GM12872 (cell line): ENCODE results near the gene MAP3K8.

Source experiments
- CTCF ChIP-seq: IDR thresholded peaks from 3 replicates; pipeline ENCODE4 v1.5.1; 2011; ENCODE audit warnings: low read depth, mild to moderate bottlenecking, low read length, moderate library complexity; ENCODE audit not compliant: insufficient read depth

Gene MAP3K8

GRCh38 chr10:30412901-30413300, 21.1 kb upstream of the MAP3K8 start:
- TF ChIP-seq CTCF: no peak

DNA sequence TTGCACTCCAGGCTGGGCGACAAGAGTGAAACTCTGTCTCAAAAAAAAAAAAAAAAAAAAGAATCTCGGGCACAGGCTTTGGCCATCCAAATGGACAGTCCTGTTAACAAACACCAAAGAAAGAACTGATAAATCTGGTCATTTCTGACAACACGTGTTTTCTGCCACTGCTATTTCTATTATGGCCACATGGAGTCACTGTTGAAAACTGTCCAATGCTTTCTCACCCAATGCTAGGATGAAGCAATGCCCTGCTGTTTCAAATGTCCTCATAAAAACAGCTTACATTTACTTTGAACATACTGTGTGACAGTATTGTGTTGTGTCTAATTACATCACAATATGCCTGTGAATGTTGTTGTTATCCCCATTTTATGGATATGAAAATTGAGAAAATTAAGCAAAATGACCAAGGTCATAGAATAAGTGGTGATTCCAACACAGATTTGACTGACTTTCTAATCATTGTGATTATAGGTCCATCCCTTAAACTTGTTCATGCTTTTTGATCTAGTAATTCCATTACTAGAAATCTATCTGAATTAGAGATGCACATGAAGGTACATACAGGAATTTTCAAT, 19.9 kb upstream of the MAP3K8 start:
- TF ChIP-seq CTCF: peak; percentile 82

GRCh38 chr10:30415593-30415992, 18.4 kb upstream of the MAP3K8 start:
- TF ChIP-seq CTCF: no peak

DNA sequence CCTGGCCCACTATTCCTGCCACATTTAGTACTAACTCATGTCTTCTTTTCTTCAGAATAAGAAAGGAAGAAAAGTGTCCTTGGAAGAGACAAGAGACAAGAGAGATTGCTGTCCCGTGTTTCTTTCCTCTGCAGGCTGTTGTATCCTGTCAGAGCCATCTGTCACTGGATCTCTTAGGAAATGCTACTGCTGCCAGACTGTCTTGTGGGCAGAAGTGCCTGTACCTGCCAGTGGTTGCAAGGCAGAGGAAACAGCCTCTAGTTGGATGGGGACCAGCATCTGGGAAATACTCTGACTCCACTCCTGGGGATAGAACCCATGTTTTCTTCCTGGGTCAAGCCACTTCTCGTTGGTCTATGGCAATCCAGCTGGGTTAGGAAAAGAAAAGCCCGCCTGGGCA, 16.7 kb upstream of the MAP3K8 start:
- TF ChIP-seq CTCF: no peak

GRCh38 chr10:30420266-30420665, 13.7 kb upstream of the MAP3K8 start:
- no peak for TF ChIP-seq CTCF

- no peak for TF ChIP-seq CTCF
These were observed 13.2 kb upstream of the MAP3K8 start for GRCh38 chr10:30420766-30421165.

DNA sequence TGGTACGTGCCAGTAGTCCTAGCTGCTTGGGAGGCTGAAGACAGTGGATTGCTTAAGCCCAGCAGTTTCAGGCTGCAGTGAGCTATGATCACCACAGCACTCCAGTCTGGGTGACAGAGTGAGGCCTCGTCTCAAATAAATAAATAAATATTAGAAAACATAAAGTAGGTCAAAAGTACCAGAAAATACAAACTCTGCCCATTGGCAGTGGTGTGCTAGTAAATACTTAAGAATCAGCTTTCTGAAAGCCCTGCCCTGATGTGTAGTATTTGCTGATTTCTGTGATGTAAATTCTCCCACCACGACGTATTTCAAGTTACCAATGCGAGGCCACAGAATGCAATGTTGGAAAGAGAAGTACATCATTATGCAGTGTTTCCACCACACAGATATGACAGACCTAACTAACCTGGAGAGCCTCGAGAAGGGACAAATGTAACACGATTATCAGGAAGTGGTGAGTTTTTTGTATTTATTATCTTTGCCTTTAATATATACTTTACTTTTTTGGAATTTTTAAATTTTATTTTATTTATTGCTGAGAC, 11.8 kb upstream of the MAP3K8 start:
- TF ChIP-seq CTCF: no peak
